Stimulated activated CD4-positive, alpha-beta T cell treated with anti-CD3 and anti-CD28 coated beads, Interleukin-12 subunit alpha, Interleukin-12 subunit beta, amount 100 ng/mL, for 48 hours (primary cell): ENCODE results near the gene INSL6.
"Not testable (repeated sequence)": the region's sequence is repeated elsewhere in the genome, so short reads cannot be mapped to it uniquely, and the experiment has no call there.

Experiments used
- DNase-seq, 3 donors: peaks; one replicate each; pipeline ENCODE4 v3.0.0-alpha.2; 2020; ENCODE audit warnings: low read depth in 2 of 3, low spot score in 1 of 3

INSL6 gene, protein sequence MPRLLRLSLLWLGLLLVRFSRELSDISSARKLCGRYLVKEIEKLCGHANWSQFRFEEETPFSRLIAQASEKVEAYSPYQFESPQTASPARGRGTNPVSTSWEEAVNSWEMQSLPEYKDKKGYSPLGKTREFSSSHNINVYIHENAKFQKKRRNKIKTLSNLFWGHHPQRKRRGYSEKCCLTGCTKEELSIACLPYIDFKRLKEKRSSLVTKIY

GRCh38 chr9:5185220-5185840 is at the start of gene INSL6:
TSS of gene INSL6 (minus strand) at chr9:5185639. CDS start at chr9:5185602, 37 bp downstream.
- no peak for DNase-seq

- no peak for DNase-seq
These were observed 45.8 kb upstream of the INSL6 start, which contains the start of gene INSL4 for GRCh38 chr9:5231212-5231611. TSS of gene INSL4 (plus strand) at chr9:5231419. CDS start at chr9:5231524, 105 bp downstream.

DNA sequence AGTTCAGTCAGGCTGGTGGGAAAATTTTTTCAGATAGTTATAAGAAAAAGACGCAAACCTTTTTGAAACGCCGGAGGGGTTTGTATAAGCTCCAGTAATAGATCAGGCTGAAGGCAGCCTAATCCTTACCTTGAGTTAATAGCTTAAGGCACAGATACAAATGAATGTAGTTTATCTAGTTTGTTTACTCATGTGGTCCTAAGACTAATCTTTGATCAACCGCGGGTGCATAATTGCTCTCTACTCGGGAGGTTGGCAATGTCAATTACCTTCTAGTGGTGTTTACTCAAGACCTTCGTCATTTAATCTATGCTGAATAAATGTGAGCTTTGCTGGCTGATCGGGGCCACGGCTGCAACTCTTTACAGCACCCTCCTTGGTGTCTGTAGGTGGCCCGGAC is 45.1 kb upstream of the INSL6 start:
- no peak for DNase-seq

- DNase-seq = no peak
These were observed 19.6 kb upstream of the INSL6 start for GRCh38 chr9:5205071-5205470.

DNA sequence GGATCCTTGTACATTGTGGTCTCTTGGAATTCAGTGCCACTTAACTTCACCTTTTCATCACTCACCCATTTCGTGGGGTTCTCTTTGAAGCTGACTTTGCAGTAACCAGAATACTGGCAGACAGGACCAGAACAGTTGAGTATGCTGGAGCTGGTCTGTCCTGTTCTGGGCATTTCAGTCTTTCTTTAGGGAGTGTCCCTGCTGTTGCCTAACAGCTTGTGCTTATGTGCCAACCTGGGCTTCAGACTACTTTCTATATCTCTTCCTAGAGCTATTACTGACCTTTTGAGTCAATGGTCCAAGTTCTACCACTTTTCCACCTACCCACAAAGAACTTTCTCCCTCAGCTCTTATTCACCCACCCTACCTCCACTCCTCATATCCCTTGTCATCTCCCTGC is 10.0 kb upstream of the INSL6 start:
- no peak for DNase-seq

DNA sequence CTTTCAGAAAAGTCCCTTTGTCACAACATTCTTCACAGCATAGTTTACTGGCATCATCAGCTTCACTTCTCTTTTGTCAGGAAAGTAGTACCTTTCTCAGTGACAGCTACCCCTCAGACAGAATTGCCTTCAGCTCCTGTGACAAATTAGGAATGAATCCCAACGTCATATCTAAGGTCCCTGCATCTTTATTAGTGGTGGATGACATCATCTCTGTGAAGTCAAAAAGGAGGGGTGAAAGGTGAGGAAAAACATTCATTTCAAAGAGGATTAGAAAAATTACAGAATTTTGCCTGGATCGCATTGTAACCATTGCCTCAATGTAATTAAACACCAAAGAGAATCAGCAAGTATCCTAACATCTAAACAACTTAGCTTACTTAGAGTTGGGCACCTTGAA is 7.9 kb upstream of the INSL6 start:
- no peak for DNase-seq

DNA sequence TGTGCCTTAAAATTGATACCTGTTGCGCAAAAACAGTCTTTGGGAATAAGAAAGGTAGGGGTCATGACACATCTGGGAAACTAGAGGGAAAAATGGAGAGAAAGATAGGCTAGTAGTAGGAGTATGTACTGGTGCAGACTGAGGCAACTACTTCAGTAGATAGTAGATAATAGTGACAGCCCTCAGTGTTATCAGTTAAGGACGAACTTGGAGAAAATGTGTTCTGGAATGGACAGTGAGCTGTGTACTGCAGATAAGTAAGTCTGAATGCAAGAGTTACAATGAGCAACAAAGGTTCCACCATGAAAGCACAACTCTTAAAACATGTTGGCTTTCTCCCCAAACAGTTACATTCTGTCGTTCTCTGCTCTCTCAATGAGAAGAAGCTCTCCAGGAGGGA is 6.5 kb upstream of the INSL6 start:
- DNase-seq = no peak

DNA sequence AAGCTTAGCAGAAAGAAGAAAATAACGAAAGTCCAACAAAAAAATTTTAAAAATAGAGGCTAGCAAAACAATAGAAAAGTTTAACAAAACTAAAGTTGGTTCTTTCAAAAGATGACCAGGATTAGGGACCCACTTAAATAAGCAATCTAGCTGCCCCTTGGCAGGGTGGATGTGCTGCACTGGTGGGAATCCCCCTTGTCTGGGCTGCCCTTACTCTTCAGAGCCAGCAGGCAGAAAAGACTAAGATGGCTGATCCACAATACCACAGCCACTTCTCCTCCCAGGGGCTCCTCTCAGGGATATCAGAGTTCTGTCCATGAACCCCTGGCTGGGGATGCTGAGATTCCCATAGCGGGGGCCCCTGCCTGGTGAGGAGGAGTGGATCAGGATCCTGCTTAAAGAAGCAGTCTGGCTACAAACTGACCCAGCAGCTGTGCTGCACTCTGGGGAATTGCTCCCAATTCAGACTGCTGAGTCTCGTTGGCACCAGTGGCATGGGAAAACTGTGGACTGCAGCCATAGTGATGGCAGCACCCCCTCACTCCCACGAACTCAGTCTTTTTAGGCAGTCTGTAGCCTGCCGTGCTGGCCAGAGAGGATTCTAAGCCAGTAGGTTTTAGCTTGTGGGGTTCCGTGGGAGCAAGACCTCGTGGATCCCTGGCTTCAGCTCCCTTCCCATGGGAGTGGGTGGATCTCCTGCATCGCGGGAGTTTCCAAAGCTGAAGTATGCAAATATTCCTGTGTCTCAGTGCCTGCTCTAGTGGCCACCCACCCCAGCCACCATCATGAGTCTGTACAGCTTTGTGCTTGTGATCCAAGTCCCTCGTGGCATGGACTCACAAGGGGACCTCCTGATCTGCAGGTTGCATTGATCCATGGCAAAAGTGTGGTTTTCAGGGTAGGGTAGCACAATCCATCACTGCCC is 2.9 kb upstream of the INSL6 start:
- no peak for DNase-seq

- DNase-seq = peak; percentile 26 to 48 (median 29)
These were observed 1.2 kb upstream of the INSL6 start for GRCh38 chr9:5186416-5187169.

DNA sequence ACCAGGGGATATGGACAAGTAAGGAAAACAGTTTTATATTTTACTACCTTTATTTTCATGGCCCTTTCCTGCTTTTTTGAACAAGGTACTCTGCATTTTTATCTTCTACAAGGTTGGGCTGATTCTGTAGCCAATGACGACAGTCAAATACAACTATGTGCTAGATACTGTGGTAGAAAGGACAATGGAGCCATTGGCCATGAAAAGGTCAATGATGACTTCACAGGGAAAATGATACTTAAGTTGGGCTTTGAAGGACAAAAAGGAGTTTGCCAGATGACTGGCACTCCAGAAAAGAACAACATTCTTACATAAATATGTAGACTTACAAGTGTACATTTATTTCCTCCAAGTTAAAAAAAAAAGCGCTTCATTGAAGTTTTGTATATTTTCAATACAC is 663 bp downstream of the INSL6 start:
- no peak for DNase-seq

- not testable (repeated sequence) for DNase-seq
These were observed 4.8 kb downstream of the INSL6 start for GRCh38 chr9:5180631-5181030.

DNA sequence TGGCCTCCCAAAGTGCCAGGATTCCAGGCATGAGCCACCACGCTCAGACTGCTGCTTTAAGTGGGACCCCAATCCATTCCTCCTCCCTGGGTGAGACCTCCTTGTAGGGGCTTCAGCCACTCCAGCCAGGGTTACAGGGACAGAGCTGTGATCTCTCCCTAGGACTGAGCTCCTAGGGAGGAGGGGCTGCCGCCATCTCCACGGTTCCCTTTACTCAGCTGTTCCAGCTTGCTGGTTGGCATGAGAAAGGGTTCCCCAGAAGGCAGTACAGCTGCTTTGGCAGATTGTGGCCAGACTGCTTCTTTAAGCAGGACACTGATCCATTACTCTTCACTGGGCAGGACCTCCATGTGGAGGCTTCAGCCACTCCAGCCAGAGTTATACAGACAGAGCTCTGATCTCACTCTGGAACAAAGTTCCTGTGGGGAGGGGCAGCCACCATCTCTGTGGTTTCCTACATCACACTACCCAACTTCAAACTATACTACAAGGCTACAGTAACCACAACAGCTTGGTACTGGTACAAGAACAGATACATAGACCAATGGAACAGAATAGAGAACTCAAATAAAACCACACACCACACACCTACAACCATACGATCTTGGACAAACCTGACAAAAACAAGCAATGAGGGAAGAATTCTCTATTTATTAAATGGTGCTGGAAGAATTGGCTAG is 7.2 kb downstream of the INSL6 start:
- no peak for DNase-seq

GRCh38 chr9:5146241-5146640 is 39.2 kb downstream of the INSL6 start:
- no peak for DNase-seq

GRCh38 chr9:5144217-5144616 is 41.2 kb downstream of the INSL6 start:
- DNase-seq = no peak

DNA sequence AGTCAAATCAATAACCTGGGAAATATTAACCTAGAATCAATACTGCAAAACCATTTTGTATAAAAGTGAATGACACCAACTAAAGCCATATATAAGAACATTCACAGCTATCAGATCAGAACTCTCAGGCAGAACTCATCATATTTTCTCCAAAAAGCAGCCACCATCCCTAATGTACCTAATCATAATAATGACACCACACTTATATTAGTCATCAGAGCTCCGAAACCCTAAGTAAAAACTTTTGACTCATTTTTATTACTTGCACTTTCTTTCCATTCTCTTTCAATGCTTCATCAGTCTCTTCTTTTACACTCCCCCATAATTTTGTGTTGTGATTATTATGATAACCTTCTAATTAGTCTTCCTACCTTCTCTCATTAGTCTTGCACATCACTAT is 45.3 kb downstream of the INSL6 start:
- DNase-seq = no peak

GRCh38 chr9:5122516-5122915 is 62.9 kb downstream of the INSL6 start:
- DNase-seq = no peak

DNA sequence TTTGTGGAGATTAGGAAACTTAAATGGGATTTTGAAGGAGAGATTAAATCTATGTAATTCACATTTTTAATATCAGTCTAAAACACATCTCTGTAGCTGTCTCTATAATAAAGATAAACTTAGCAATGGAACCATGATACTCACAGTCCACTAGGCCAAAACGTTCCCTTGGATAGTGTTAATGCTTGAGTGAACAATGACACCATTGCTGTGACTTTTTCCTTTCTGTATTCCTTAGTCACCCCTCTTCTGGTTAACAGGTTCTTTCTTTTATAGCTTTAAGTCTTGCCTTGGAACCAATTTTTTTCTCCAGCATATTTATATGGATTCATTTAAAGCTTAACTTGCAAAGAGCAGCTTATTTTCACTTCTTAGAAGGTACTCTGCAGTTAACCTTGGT is 63.3 kb downstream of the INSL6 start:
- no peak for DNase-seq

DNA sequence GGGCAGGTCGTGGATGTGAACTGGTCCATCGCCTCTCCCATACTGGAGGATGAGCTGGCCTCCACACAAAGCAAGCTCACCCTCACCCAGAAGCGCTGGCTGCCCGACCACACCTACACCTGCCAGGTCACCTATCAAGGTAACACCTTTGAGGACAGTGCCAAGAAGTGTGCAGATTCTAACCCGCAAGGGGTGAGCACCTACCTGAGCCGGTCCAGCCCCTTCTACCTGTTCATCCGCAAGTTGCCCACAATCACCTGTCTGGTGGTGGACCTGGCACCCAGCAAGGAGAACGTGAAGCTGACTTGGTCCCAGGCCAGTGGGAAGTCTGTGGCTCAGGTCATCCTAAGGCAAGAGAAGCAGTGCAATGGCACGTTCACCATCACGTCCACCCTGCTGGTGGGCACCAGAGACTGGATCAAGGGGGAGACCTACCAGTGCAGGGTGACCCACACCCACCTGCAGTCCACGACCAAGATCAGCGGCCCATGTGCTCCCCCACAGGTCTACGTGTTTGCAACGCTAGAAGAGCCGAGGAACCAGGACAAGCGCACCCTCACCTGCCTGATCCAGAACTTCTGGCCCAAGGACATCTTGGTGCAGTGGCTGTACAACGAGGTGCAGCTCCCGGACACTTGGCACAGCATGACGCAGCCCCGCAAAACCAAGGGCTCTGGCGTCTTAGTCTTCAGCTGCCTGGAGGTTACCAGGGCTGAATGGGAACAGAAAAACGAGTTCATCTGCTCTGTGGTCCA is 71.3 kb downstream of the INSL6 start:
- DNase-seq = no peak
